Keratinocyte (primary cell): ENCODE results near the gene HSP90AB1.

Experiments
- CTCF ChIP-seq, 3 experiments: IDR thresholded peaks in 1 of 3; conservative IDR thresholded peaks in 1 of 3; optimal IDR thresholded peaks in 1 of 3; 2 replicates in 2 of 3; 3 replicates in 1 of 3; pipeline versions ENCODE3 to v1.5.1; 2011; ENCODE audit warnings: low read length in 3 of 3, mild to moderate bottlenecking in 3 of 3, moderate library complexity in 2 of 3, control low read depth in 1 of 3, inconsistent platforms in 1 of 3; ENCODE audit not compliant: insufficient read depth in 2 of 3; ENCODE audit errors: extremely low read depth in 1 of 3
- EZH2 ChIP-seq: IDR thresholded peaks from one replicate; pipeline ENCODE4 v1.6.1; 2012; ENCODE audit warnings: inconsistent platforms, mild to moderate bottlenecking, low read length, moderate library complexity

- TF ChIP-seq EZH2 (no peak), CTCF (optimal IDR thresholded peaks at IDR 0.05 in 1 of 3, IDR thresholded peaks at IDR 0.05 in 1 of 3, conservative IDR thresholded peaks at IDR 0.05 in 1 of 3; ENCODE audit: extremely low read depth in 1 of 3, insufficient read depth in 2 of 3, low read length in 3 of 3) (no peak)
Measured at GRCh38 chr6:44237021-44237812, 9.7 kb upstream of the HSP90AB1 start.
